ENCODE data around the gene AKR1C2. TPM values are rescaled to one million over a fixed set of nuclear protein-coding genes. Genes with fewer than 3 reads are reported as not detected.
"Not testable (repeated sequence)": the region's sequence is repeated elsewhere in the genome, so short reads cannot be mapped to it uniquely, and the experiment has no call there.

Gene AKR1C2
- total and polyA plus RNA-seq, 5 donors from 2014 or later: not detected

- Histone ChIP-seq H3K9me3 (ENCODE audit: control insufficient read depth in 2 of 2, low read length in 2 of 2) (no peaks in the 10 kb centered on the region), H3K36me3 (ENCODE audit: control insufficient read depth, insufficient read depth, low read length) (no peaks in the 10 kb centered on the region), H3K4me1 (ENCODE audit: control insufficient read depth, insufficient read depth, low read length, poor library complexity, severe bottlenecking) (no peaks in the 10 kb centered on the region), H3K27ac (ENCODE audit: insufficient read depth, low read length, poor library complexity, severe bottlenecking) (no peak overlapping the region), H3K4me3 (ENCODE audit: low read depth, low read length) (no peak overlapping the region), H3K27me3 (ENCODE audit: control insufficient read depth, insufficient read depth, low read length) (no peaks in the 10 kb centered on the region)
- no peak overlapping the region for H3K27ac Mint-ChIP-seq
- peaks cover 0 to 4% (median 0%) of the 10 kb centered on the region in 4 donors for H3K4me1 Mint-ChIP-seq
- H3K9me3 Mint-ChIP-seq: no peaks in the 10 kb centered on the region
- H3K4me3 Mint-ChIP-seq: no peak overlapping the region
- no peaks in the 10 kb centered on the region for H3K27me3 Mint-ChIP-seq
- DNase-seq (no peak), ATAC-seq (ENCODE audit: low read depth in 2 of 2) (no peak)
- H3K36me3 Mint-ChIP-seq: no peaks in the 10 kb centered on the region
These were observed 20.9 kb downstream of the AKR1C2 start for GRCh38 chr10:4982764-4983226.

- H3K36me3 Mint-ChIP-seq: no peaks in the 10 kb centered on the region
- H3K4me1 ChIP-seq (ENCODE audit: control insufficient read depth, insufficient read depth, low read length, poor library complexity, severe bottlenecking): no peaks in the 10 kb centered on the region
- H3K27ac Mint-ChIP-seq: no peak overlapping the region
- H3K36me3 ChIP-seq (ENCODE audit: control insufficient read depth, insufficient read depth, low read length): no peaks in the 10 kb centered on the region
- no peaks in the 10 kb centered on the region for H3K27me3 ChIP-seq (ENCODE audit: control insufficient read depth, insufficient read depth, low read length)
- H3K9me3 ChIP-seq (ENCODE audit: control insufficient read depth in 2 of 2, low read length in 2 of 2): no peaks in the 10 kb centered on the region
- no peak for ATAC-seq (ENCODE audit: low read depth in 2 of 2)
- peaks cover 0 to 4% (median 0%) of the 10 kb centered on the region in 4 donors for H3K4me1 Mint-ChIP-seq
- peak in 2 of 3 donors; percentile 2 to 59 for DNase-seq
- H3K27ac ChIP-seq (ENCODE audit: insufficient read depth, low read length, poor library complexity, severe bottlenecking): no peak overlapping the region
- H3K9me3 Mint-ChIP-seq: no peaks in the 10 kb centered on the region
- no peak overlapping the region for H3K4me3 Mint-ChIP-seq
- no peak overlapping the region for H3K4me3 ChIP-seq (ENCODE audit: low read depth, low read length)
- H3K27me3 Mint-ChIP-seq: no peaks in the 10 kb centered on the region
These were observed 21.8 kb downstream of the AKR1C2 start for GRCh38 chr10:4981722-4982471.

- Mint-ChIP-seq H3K27ac (no peak overlapping the region), H3K27me3 (no peaks in the 10 kb centered on the region), H3K9me3 (no peaks in the 10 kb centered on the region), H3K36me3 (no peaks in the 10 kb centered on the region), H3K4me1 (peaks cover 0 to 4% (median 0%) of the 10 kb centered on the region in 4 donors), H3K4me3 (no peak overlapping the region)
- Histone ChIP-seq H3K4me3 (ENCODE audit: low read depth, low read length) (no peak overlapping the region), H3K27ac (ENCODE audit: insufficient read depth, low read length, poor library complexity, severe bottlenecking) (no peak overlapping the region), H3K9me3 (ENCODE audit: control insufficient read depth in 2 of 2, low read length in 2 of 2) (no peaks in the 10 kb centered on the region), H3K36me3 (ENCODE audit: control insufficient read depth, insufficient read depth, low read length) (no peaks in the 10 kb centered on the region), H3K4me1 (ENCODE audit: control insufficient read depth, insufficient read depth, low read length, poor library complexity, severe bottlenecking) (no peaks in the 10 kb centered on the region), H3K27me3 (ENCODE audit: control insufficient read depth, insufficient read depth, low read length) (no peaks in the 10 kb centered on the region)
- no peak for DNase-seq
- no peak for ATAC-seq (ENCODE audit: low read depth in 2 of 2)
These were observed 22.9 kb downstream of the AKR1C2 start for GRCh38 chr10:4980793-4981192.

- Mint-ChIP-seq H3K27me3 (no peaks in the 10 kb centered on the region), H3K4me3 (no peak overlapping the region), H3K9me3 (no peaks in the 10 kb centered on the region), H3K4me1 (peaks cover 0 to 4% (median 0%) of the 10 kb centered on the region in 4 donors), H3K27ac (no peak overlapping the region), H3K36me3 (no peaks in the 10 kb centered on the region)
- Histone ChIP-seq H3K4me3 (ENCODE audit: low read depth, low read length) (no peak overlapping the region), H3K4me1 (ENCODE audit: control insufficient read depth, insufficient read depth, low read length, poor library complexity, severe bottlenecking) (no peaks in the 10 kb centered on the region), H3K27me3 (ENCODE audit: control insufficient read depth, insufficient read depth, low read length) (no peaks in the 10 kb centered on the region), H3K9me3 (ENCODE audit: control insufficient read depth in 2 of 2, low read length in 2 of 2) (no peaks in the 10 kb centered on the region), H3K36me3 (ENCODE audit: control insufficient read depth, insufficient read depth, low read length) (no peaks in the 10 kb centered on the region), H3K27ac (ENCODE audit: insufficient read depth, low read length, poor library complexity, severe bottlenecking) (no peak overlapping the region)
- ATAC-seq (ENCODE audit: low read depth in 2 of 2): no peak
- no peak for DNase-seq
These were observed 24.8 kb downstream of the AKR1C2 start for GRCh38 chr10:4978870-4979269.

- Mint-ChIP-seq H3K4me1 (peaks cover 0 to 3% (median 0%) of the 10 kb centered on the region in 4 donors), H3K27me3 (no peaks in the 10 kb centered on the region), H3K4me3 (no peak overlapping the region), H3K36me3 (no peaks in the 10 kb centered on the region), H3K9me3 (no peaks in the 10 kb centered on the region), H3K27ac (no peak overlapping the region)
- Histone ChIP-seq H3K36me3 (ENCODE audit: control insufficient read depth, insufficient read depth, low read length) (no peaks in the 10 kb centered on the region), H3K4me1 (ENCODE audit: control insufficient read depth, insufficient read depth, low read length, poor library complexity, severe bottlenecking) (no peaks in the 10 kb centered on the region), H3K27ac (ENCODE audit: insufficient read depth, low read length, poor library complexity, severe bottlenecking) (no peak overlapping the region), H3K9me3 (ENCODE audit: control insufficient read depth in 2 of 2, low read length in 2 of 2) (no peaks in the 10 kb centered on the region), H3K4me3 (ENCODE audit: low read depth, low read length) (no peak overlapping the region), H3K27me3 (ENCODE audit: control insufficient read depth, insufficient read depth, low read length) (no peaks in the 10 kb centered on the region)
- ATAC-seq (ENCODE audit: low read depth in 2 of 2): no peak
- DNase-seq: no peak
These were observed 26.6 kb downstream of the AKR1C2 start for GRCh38 chr10:4977025-4977424.

GRCh38 chr10:4974400-4974799 lies 29.3 kb downstream of the AKR1C2 start:
- not testable (repeated sequence) for H3K27me3 Mint-ChIP-seq; H3K27ac Mint-ChIP-seq; H3K27me3 ChIP-seq (ENCODE audit: control insufficient read depth, insufficient read depth, low read length); DNase-seq; H3K4me3 ChIP-seq (ENCODE audit: low read depth, low read length); ATAC-seq (ENCODE audit: low read depth in 2 of 2); H3K4me3 Mint-ChIP-seq; H3K4me1 Mint-ChIP-seq; H3K9me3 Mint-ChIP-seq; H3K36me3 Mint-ChIP-seq; H3K36me3 ChIP-seq (ENCODE audit: control insufficient read depth, insufficient read depth, low read length); H3K9me3 ChIP-seq (ENCODE audit: control insufficient read depth in 2 of 2, low read length in 2 of 2); H3K4me1 ChIP-seq (ENCODE audit: control insufficient read depth, insufficient read depth, low read length, poor library complexity, severe bottlenecking); H3K27ac ChIP-seq (ENCODE audit: insufficient read depth, low read length, poor library complexity, severe bottlenecking)

GRCh38 chr10:4973294-4973693 lies 30.4 kb downstream of the AKR1C2 start:
- H3K27me3 Mint-ChIP-seq; H3K27me3 ChIP-seq (ENCODE audit: control insufficient read depth, insufficient read depth, low read length); H3K9me3 Mint-ChIP-seq; H3K4me1 ChIP-seq (ENCODE audit: control insufficient read depth, insufficient read depth, low read length, poor library complexity, severe bottlenecking); ATAC-seq (ENCODE audit: low read depth in 2 of 2); H3K36me3 ChIP-seq (ENCODE audit: control insufficient read depth, insufficient read depth, low read length); H3K4me3 Mint-ChIP-seq; H3K36me3 Mint-ChIP-seq; H3K9me3 ChIP-seq (ENCODE audit: control insufficient read depth in 2 of 2, low read length in 2 of 2); H3K4me3 ChIP-seq (ENCODE audit: low read depth, low read length); H3K4me1 Mint-ChIP-seq; H3K27ac Mint-ChIP-seq; DNase-seq; H3K27ac ChIP-seq (ENCODE audit: insufficient read depth, low read length, poor library complexity, severe bottlenecking): not testable (repeated sequence)

Data from CD4-positive, CD25-positive, alpha-beta regulatory T cell (primary cell).